IMR-90 (cell line): Measurements from ENCODE around the gene MAGI3. TPM values are rescaled to one million over a fixed set of nuclear protein-coding genes. Genes with fewer than 3 reads are reported as not detected.

ENCODE experiments used
- ATAC-seq: fragments of 200-7000 bp; cut with Tn5 transposase; 2 replicates; pipeline ENCODE4 v1.9.1; 2020; ENCODE audit warnings: low read depth, mild to moderate bottlenecking, moderate library complexity
- BruUV-seq: library from RNA; stranded (reverse); fragments of 400-500 nt; replicated peaks from 2 replicates; lab custom pipeline; 2021; lab: Mats Ljungman, UMichigan
- CTCF ChIA-PET: fragments of 300-600 bp; formaldehyde crosslinking; extraction: SDS; loops from one replicate; lab custom pipeline; 2021; ENCODE audit warnings: antibody characterized with exemption; lab: Yijun Ruan, JAX
- POLR2A ChIA-PET: fragments of 300-600 bp; sonication (Branson Sonifier 250); formaldehyde crosslinking; loops from one replicate; lab custom pipeline; 2022; ENCODE audit warnings: antibody characterized with exemption; ENCODE audit not compliant: unreplicated experiment; lab: Charles Lee
- DNase-seq: peaks from one replicate; pipeline ENCODE4 v3.0.0; 2013
- H2AFZ ChIP-seq: replicated peaks from 2 replicates; pipeline ENCODE3; 2013; ENCODE audit warnings: low read length, mild to moderate bottlenecking; ENCODE audit not compliant: poor library complexity
- H2AK5ac ChIP-seq: 2 replicates; pipeline ENCODE4 v1.6.1; 2013; ENCODE audit warnings: low read depth, low read length, inconsistent platforms
- H2AK9ac ChIP-seq: replicated peaks from 2 replicates; pipeline ENCODE3; 2013; ENCODE audit warnings: mild to moderate bottlenecking, low read depth, low read length, moderate library complexity; ENCODE audit not compliant: poor library complexity
- H2BK120ac ChIP-seq: 2 replicates; pipeline ENCODE4 v1.6.1; 2013; ENCODE audit warnings: low read depth, low read length, inconsistent platforms
- H2BK15ac ChIP-seq: 3 replicates; pipeline ENCODE4 v1.6.1; 2013; ENCODE audit warnings: low read depth, low read length, inconsistent platforms
- H2BK20ac ChIP-seq: 2 replicates; pipeline ENCODE4 v1.6.1; 2013; ENCODE audit warnings: low read depth, mild to moderate bottlenecking, inconsistent platforms, low read length, moderate library complexity
- H2BK5ac ChIP-seq: 2 replicates; pipeline ENCODE4 v1.6.1; 2013; ENCODE audit warnings: mild to moderate bottlenecking, low read depth, low read length, inconsistent platforms; ENCODE audit not compliant: poor library complexity, severe bottlenecking
- H3K14ac ChIP-seq: replicated peaks from 2 replicates; pipeline ENCODE4 v1.6.1; 2013; ENCODE audit warnings: low read depth, low read length, inconsistent platforms
- H3K18ac ChIP-seq: 2 replicates; pipeline ENCODE4 v1.6.1; 2013; ENCODE audit warnings: low read depth, low read length, control low read depth
- H3K23ac ChIP-seq: 2 replicates; pipeline ENCODE4 v1.6.1; 2013; ENCODE audit warnings: low read depth, low read length, inconsistent platforms
- H3K27ac ChIP-seq: 2 replicates; pipeline ENCODE4 v1.5.1; 2013; ENCODE audit warnings: mild to moderate bottlenecking, control low read depth, low read length; ENCODE audit not compliant: insufficient read depth
- H3K27me3 ChIP-seq: 2 replicates; pipeline ENCODE4 v1.6.1; 2013; ENCODE audit warnings: low read length; ENCODE audit not compliant: control insufficient read depth, insufficient read depth
- H3K36me3 ChIP-seq: 2 replicates; pipeline ENCODE4 v1.6.1; 2013; ENCODE audit warnings: low read length, mixed read lengths; ENCODE audit not compliant: control insufficient read depth, insufficient read depth
- H3K4ac ChIP-seq: 2 replicates; pipeline ENCODE4 v1.6.1; 2013; ENCODE audit warnings: low read depth, low read length, inconsistent platforms
- H3K4me1 ChIP-seq: 2 replicates; pipeline ENCODE4 v1.6.1; 2013; ENCODE audit warnings: low read length, mixed read lengths; ENCODE audit not compliant: control insufficient read depth, insufficient read depth
- H3K4me2 ChIP-seq: 2 replicates; pipeline ENCODE4 v1.6.1; 2013; ENCODE audit warnings: low read depth, mild to moderate bottlenecking, control low read depth, low read length, moderate library complexity
- H3K4me3 ChIP-seq: 2 replicates; pipeline ENCODE4 v1.5.1; 2013; ENCODE audit warnings: low read depth, mild to moderate bottlenecking, control low read depth, low read length, moderate library complexity; ENCODE audit not compliant: insufficient read depth
- H3K56ac ChIP-seq: 2 replicates; pipeline ENCODE4 v1.6.1; 2013; ENCODE audit warnings: low read length, inconsistent platforms; ENCODE audit not compliant: insufficient read depth; ENCODE audit errors: extremely low read depth
- H3K79me1 ChIP-seq, 2 experiments: 2 replicates each; pipeline ENCODE4 v1.6.1; 2013; ENCODE audit warnings: low read length in 2 of 2, inconsistent platforms in 1 of 2, low read depth in 1 of 2
- H3K9ac ChIP-seq: 2 replicates; pipeline ENCODE4 v1.6.1; 2013; ENCODE audit warnings: low read depth, low read length, control low read depth
- H3K9me1 ChIP-seq: 2 replicates; pipeline ENCODE4 v1.6.1; 2013; ENCODE audit warnings: low read length, inconsistent platforms; ENCODE audit not compliant: insufficient read depth
- H3K9me3 ChIP-seq: 2 replicates; pipeline ENCODE4 v1.6.1; 2013; ENCODE audit warnings: low read length; ENCODE audit not compliant: control insufficient read depth, insufficient read depth
- H4K20me1 ChIP-seq: 2 replicates; pipeline ENCODE4 v1.6.1; 2013; ENCODE audit warnings: low read length, inconsistent platforms; ENCODE audit not compliant: insufficient read depth
- H4K5ac ChIP-seq: 2 replicates; pipeline ENCODE4 v1.6.1; 2013; ENCODE audit warnings: mild to moderate bottlenecking, low read depth, low read length, control low read depth
- H4K8ac ChIP-seq, 2 experiments: 2 replicates each; pipeline ENCODE4 v1.6.1; 2013; ENCODE audit warnings: low read depth in 2 of 2, low read length in 2 of 2, control low read depth in 1 of 2, inconsistent platforms in 1 of 2
- H4K91ac ChIP-seq: 2 replicates; pipeline ENCODE4 v1.6.1; 2013; ENCODE audit warnings: low read depth, low read length, inconsistent platforms; ENCODE audit not compliant: insufficient read depth
- BHLHE40 ChIP-seq: fragments of 150-350 bp; IDR thresholded peaks from 2 replicates; pipeline ENCODE4 v1.6.1; 2016; ENCODE audit warnings: mild to moderate bottlenecking, low read depth, low read length
- CEBPB ChIP-seq: IDR thresholded peaks from 2 replicates; pipeline ENCODE4 v1.6.1; 2012; ENCODE audit warnings: low read depth, low read length, improper control_type of control experiment
- MAFK ChIP-seq: IDR thresholded peaks from 2 replicates; pipeline ENCODE4 v1.6.1; 2012; ENCODE audit warnings: low read depth, low read length, improper control_type of control experiment
- MXI1 ChIP-seq: IDR thresholded peaks from 2 replicates; pipeline ENCODE4 v1.6.1; 2012; ENCODE audit warnings: low read depth, mild to moderate bottlenecking, low read length, moderate library complexity, borderline replicate concordance
- POLR2A ChIP-seq: IDR thresholded peaks from 2 replicates; pipeline ENCODE4 v1.6.1; 2012; ENCODE audit warnings: mild to moderate bottlenecking, low read depth, low read length
- RAD21 ChIP-seq: IDR thresholded peaks from 2 replicates; pipeline ENCODE4 v1.6.1; 2012; ENCODE audit warnings: low read length, improper control_type of control experiment
- RCOR1 ChIP-seq: IDR thresholded peaks from 2 replicates; pipeline ENCODE4 v1.6.1; 2012; ENCODE audit warnings: mild to moderate bottlenecking, low read length, improper control_type of control experiment; ENCODE audit not compliant: insufficient replicate concordance
- RFX5 ChIP-seq: IDR thresholded peaks from 2 replicates; pipeline ENCODE4 v1.8.0; 2012; ENCODE audit warnings: low read depth, mild to moderate bottlenecking, low read length, moderate library complexity
- WGBS, 2 experiments: methylation state at CpG; one replicate each; pipeline versions ENCODE4 v1.1.5 to v1.1.7; 2013; ENCODE audit warnings: missing lambda C conversion rate in 2 of 2; ENCODE audit not compliant: insufficient read length in 1 of 2; ENCODE audit errors: extremely low coverage in 2 of 2; 5-methylcytosine and 5-hydroxymethylcytosine counted together
- dilution Hi-C: fragments of 300-500 bp; cut with HindIII; formaldehyde crosslinking; loops from one replicate; pipeline ENCODE4 v1.14.3; 2018; ENCODE audit warnings: low sequenced_read_pairs; ENCODE audit not compliant: unreplicated experiment
- in situ Hi-C: fragments of 300-500 bp; cut with MboI; formaldehyde crosslinking; loops from 3 replicates; pipeline ENCODE4 v1.14.3; 2019; ENCODE audit warnings: low sequenced_read_pairs, inconsistent platforms, mixed read lengths
- intact Hi-C: fragments of 100-400 bp; cut with micrococcal nuclease; formaldehyde crosslinking; loops from 2 replicates; pipeline ENCODE4 v1.10.0; 2022
- polyA plus RNA-seq, 3 experiments: library from polyadenylated mRNA; depleted of rRNA; stranded (reverse); fragments of >200 nt; gene quantifications; 2 replicates each; pipeline ENCODE4 v1.2.3, GENCODE V29; 2012; ENCODE audit warnings: low replicate concordance in 1 of 3
- total RNA-seq: library from RNA; depleted of rRNA; stranded (reverse); fragments of >200 nt; gene quantifications from 2 replicates; pipeline ENCODE4 v1.2.3, GENCODE V29; 2012

Gene MAGI3
- total and polyA plus RNA-seq, 2 of the 4 experiments (the other 2 are of a cell fraction): 2.5 to 8.8 TPM

DNA sequence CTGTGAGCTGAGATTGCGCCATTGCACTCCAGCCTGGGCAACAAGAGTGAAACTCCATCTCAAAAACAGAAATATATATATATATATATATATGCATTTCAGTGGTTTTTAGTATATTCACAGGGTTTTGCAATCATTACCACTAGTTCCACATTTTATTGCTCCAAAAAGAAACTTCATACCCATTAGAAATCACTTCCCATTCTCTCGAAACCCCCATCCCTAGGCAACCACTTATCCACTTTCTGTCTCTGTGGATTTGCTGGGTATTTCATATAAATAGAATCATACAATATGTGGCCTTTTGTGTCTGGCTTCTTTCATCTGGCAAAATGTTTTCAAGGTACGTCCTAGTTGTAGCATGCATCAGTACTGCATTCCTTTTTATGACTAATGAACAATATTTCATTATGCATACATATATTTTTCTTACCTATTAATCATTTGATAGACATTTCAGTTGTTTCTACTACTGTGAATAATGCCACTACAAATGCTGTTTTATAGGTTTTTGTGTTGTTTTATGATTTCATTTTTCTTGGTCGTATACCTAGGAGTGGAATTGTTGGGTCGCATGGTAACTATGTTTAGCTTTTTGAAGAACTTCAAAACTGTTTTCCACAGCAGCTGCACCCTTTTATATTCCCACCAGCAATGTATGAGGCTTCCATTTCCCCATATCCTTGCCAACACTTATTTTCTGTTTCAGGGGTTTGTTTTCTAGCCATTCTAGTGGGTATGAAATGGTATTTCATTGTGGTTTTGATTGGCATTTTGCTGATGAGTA lies 273.0 kb downstream of the MAGI3 start:
- in situ Hi-C loops: no loop called here
- H4K91ac ChIP-seq: no peak overlapping the region
- H2BK20ac ChIP-seq: no peak overlapping the region
- H3K36me3 ChIP-seq: peaks cover 2% of the 10 kb centered on the region; the same call in 1 of the 2 replicates
- WGBS, 2 experiments: no CpG with 5 or more reads among the region's 5 CpGs
- no peak overlapping the region for H2AK9ac ChIP-seq
- no peaks in the 10 kb centered on the region for H4K20me1 ChIP-seq
- H3K27me3 ChIP-seq: no peaks in the 10 kb centered on the region
- H3K4me3 ChIP-seq: no peak overlapping the region
- no peaks in the 10 kb centered on the region for H3K9me3 ChIP-seq
- H3K14ac ChIP-seq: no peak overlapping the region
- no peak overlapping the region for H2BK15ac ChIP-seq
- no peak overlapping the region for H3K9ac ChIP-seq
- H3K23ac ChIP-seq: no peak overlapping the region
- no peak overlapping the region for H4K8ac ChIP-seq
- ATAC-seq: no peak
- ChIA-PET CTCF (interaction anchor here (0.6 kb wide), 1 partner anchor 71 kb away, joined by 3 read pairs; no protein-coding TSS in a partner anchor), POLR2A (no interaction called here)
- H2BK5ac ChIP-seq: no peak overlapping the region
- H3K4ac ChIP-seq: no peak overlapping the region
- no peaks in the 10 kb centered on the region for H3K9me1 ChIP-seq
- BruUV-seq: no TSS peak
- no peak overlapping the region for H3K56ac ChIP-seq
- no peaks in the 10 kb centered on the region for H3K79me1 ChIP-seq
- no peak overlapping the region for H2AK5ac ChIP-seq
- TF ChIP-seq RFX5 (no peak), BHLHE40 (no peak), MAFK (no peak), RCOR1 (no peak), MXI1 (no peak), RAD21 (no peak), CEBPB (no peak), POLR2A (no peak)
- H3K18ac ChIP-seq: no peak overlapping the region
- no peaks in the 10 kb centered on the region for H3K4me1 ChIP-seq
- intact Hi-C loops: no loop called here
- H3K27ac ChIP-seq: no peak overlapping the region
- H4K5ac ChIP-seq: no peak overlapping the region
- no peak overlapping the region for H2BK120ac ChIP-seq
- dilution Hi-C loops: no loop called here
- no peak overlapping the region for H2AFZ ChIP-seq
- peak; percentile 28 for DNase-seq
- no peak overlapping the region for H3K4me2 ChIP-seq
